GM12864 (cell line): ENCODE results near the gene RNU1-2.
"Not testable (repeated sequence)": the region's sequence is repeated elsewhere in the genome, so short reads cannot be mapped to it uniquely, and the experiment has no call there.

Experiments used
- DNase-seq: peaks from one replicate; pipeline ENCODE4 v3.0.0-alpha.2; 2011; ENCODE audit warnings: low read depth
- H3K4me3 ChIP-seq: 2 replicates; pipeline ENCODE4 v1.5.1; 2011; ENCODE audit warnings: mild to moderate bottlenecking, low read depth, low read length, control low read depth
- TF ChIP-seq, protein P1 (sequence below): IDR thresholded peaks from 2 replicates; pipeline ENCODE4 v1.5.1; 2011; ENCODE audit warnings: low read depth, mild to moderate bottlenecking, moderate library complexity, low read length, control low read depth, inconsistent platforms; ENCODE audit errors: missing control alignments

The RNU1-2 gene

DNA sequence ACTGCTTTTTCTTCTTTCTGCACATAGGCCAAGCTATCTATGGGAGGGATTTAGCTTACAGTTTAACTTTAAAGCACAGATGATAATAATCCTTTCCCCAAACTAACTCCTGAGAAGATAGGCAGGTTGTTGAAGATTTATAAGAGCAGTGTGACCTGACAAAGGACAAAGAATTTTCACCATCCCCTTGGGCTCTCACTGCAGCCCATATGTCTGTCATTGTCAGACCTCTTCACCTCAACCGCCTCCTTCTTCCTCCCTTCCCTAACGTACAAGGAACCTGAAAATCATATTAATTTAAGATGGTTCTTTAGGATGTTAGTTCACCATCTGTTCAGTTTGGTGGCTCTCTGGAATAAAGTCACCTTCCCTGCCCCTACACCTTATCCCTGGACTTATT lies 5.0 kb downstream of the RNU1-2 start:
- no peak for DNase-seq
- H3K4me3 ChIP-seq, result no peak overlapping the region
- TF ChIP-seq, protein P1, sequence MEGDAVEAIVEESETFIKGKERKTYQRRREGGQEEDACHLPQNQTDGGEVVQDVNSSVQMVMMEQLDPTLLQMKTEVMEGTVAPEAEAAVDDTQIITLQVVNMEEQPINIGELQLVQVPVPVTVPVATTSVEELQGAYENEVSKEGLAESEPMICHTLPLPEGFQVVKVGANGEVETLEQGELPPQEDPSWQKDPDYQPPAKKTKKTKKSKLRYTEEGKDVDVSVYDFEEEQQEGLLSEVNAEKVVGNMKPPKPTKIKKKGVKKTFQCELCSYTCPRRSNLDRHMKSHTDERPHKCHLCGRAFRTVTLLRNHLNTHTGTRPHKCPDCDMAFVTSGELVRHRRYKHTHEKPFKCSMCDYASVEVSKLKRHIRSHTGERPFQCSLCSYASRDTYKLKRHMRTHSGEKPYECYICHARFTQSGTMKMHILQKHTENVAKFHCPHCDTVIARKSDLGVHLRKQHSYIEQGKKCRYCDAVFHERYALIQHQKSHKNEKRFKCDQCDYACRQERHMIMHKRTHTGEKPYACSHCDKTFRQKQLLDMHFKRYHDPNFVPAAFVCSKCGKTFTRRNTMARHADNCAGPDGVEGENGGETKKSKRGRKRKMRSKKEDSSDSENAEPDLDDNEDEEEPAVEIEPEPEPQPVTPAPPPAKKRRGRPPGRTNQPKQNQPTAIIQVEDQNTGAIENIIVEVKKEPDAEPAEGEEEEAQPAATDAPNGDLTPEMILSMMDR, result peak; percentile 43

- DNase-seq, H3K4me3 ChIP-seq: not testable (repeated sequence)
Observed at GRCh38 chr1:16901371-16901770, 5.6 kb downstream of the RNU1-2 start.

- H3K4me3 ChIP-seq, result no peak overlapping the region
- TF ChIP-seq, protein P1, result no peak
- DNase-seq, result no peak
Observed at GRCh38 chr1:16903054-16903453, 7.3 kb downstream of the RNU1-2 start.

DNA sequence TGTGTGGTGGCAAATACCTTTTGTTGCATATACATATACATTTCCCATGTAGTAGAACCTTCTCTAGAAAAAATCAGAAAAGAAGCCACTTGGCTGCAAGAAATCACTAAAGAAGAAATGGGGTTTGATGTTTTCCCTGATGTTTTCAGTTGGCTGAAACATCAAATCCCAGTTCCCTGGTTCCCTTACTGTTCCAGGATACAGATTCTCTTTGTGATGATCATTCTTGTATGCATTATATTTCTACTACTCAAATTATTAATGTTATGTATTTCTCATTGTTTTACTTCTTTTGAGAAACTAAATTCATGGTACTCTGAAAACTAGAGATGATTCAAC lies 7.6 kb downstream of the RNU1-2 start:
- TF ChIP-seq, protein P1, result no peak
- H3K4me3 ChIP-seq, result peak overlapping the region; percentile 49; the same call in 1 of the 2 replicates
- no peak for DNase-seq

GRCh38 chr1:16904560-16905109 lies 8.9 kb downstream of the RNU1-2 start:
- TF ChIP-seq, protein P1, result no peak
- H3K4me3 ChIP-seq, result peak overlapping the region; percentile 49
- peak; percentile 98 for DNase-seq

GRCh38 chr1:16905110-16905867 lies 9.5 kb downstream of the RNU1-2 start:
- H3K4me3 ChIP-seq, result peak overlapping the region; percentile 49
- TF ChIP-seq, protein P1, result no peak
- DNase-seq, result peak; percentile 82

DNA sequence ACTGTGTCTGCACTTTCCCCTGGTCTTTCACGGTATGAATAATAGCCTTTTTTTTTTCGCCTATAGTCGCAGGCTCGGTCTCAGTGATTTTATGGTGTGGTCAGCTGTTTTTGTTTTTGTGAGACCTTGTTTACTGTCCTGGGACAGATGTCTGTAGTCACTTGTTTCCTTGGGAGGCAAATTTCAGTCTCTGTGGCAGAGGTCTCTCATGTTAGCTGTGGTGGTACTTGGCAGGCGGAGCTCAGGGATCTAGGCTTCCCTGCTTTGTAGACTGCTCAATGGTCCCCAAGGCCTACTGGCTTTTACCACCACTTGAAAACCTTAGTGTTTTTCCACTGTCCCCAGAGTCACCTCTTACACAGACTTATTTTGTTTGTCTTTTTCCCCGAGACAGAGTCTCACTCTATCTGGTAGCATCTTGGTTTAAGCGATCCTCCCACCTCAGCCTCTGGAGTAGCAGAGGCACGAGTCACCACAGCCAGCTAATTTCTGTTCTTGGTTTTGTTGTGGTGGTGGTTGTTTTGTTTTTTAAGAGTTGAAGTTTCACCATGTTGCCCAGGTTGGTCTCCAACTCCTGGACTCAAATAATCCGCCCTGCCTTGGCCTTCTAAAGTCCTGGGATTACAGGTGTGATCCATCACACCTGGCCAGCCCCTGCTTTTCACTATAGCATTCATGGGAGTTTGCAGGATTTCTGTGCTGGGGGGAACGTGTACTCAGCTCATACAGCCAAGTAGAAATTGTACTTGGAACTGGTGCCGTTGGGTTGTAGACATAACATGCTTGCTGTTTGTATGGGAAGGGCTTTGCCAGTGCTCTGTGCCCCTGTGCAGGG lies 10.3 kb downstream of the RNU1-2 start:
- DNase-seq, result no peak
- no peak overlapping the region for H3K4me3 ChIP-seq
- TF ChIP-seq, protein P1, result no peak
